Kidney (tissue), 14 donors: ENCODE results near the gene ELMOD2. TPM values are rescaled to one million over a fixed set of nuclear protein-coding genes. Genes with fewer than 3 reads are reported as not detected.

Experiments used
- DNase-seq, 5 donors: peaks; one replicate each; pipeline ENCODE4 v3.0.0-alpha.2; 2013 to 2020
- FAIRE-seq: peaks from 2 replicates; lab custom pipeline; 2012; peaks lifted over from hg19 to GRCh38; lab: Jason Lieb, UNC
- H3K27ac ChIP-seq, 2 donors: one replicate each; pipeline ENCODE4 v1.7.0; 2013; ENCODE audit warnings: low read depth in 2 of 2, low read length in 2 of 2, inconsistent platforms in 1 of 2
- H3K27me3 ChIP-seq: one replicate; pipeline ENCODE4 v1.7.1; 2013; ENCODE audit warnings: low read length, inconsistent platforms; ENCODE audit not compliant: control insufficient read depth, insufficient read depth
- H3K36me3 ChIP-seq, 3 donors: one replicate each; pipeline versions ENCODE4 v1.7.0 to v1.7.1; 2013; ENCODE audit warnings: low read length in 3 of 3, control low read depth in 1 of 3, inconsistent platforms in 1 of 3; ENCODE audit not compliant: insufficient read depth in 3 of 3, control insufficient read depth in 2 of 3
- H3K4me1 ChIP-seq, 3 donors: one replicate each; pipeline versions ENCODE4 v1.7.0 to v1.7.1; 2013; ENCODE audit warnings: low read length in 3 of 3, inconsistent platforms in 1 of 3, low read depth in 1 of 3; ENCODE audit not compliant: control insufficient read depth in 2 of 3, insufficient read depth in 2 of 3
- H3K4me3 ChIP-seq, 3 donors: one replicate each; pipeline versions ENCODE4 v1.7.0 to v1.8.1; 2013; ENCODE audit warnings: low read length in 3 of 3, control low read depth in 1 of 3, inconsistent platforms in 1 of 3
- H3K9ac ChIP-seq, 3 donors: one replicate each; pipeline versions ENCODE4 v1.7.0 to v1.7.1; 2013; ENCODE audit warnings: low read length in 3 of 3, control low read depth in 1 of 3, inconsistent platforms in 1 of 3
- H3K9me3 ChIP-seq, 3 donors: one replicate each; pipeline versions ENCODE4 v1.7.0 to v1.7.1; 2013; ENCODE audit warnings: low read length in 3 of 3, control low read depth in 1 of 3, inconsistent platforms in 1 of 3; ENCODE audit not compliant: control insufficient read depth in 2 of 3, insufficient read depth in 1 of 3
- CTCF ChIP-seq: IDR thresholded peaks from 3 replicates; pipeline ENCODE4 v1.5.1; 2012; ENCODE audit warnings: mild to moderate bottlenecking, moderate library complexity, borderline replicate concordance; ENCODE audit not compliant: insufficient read depth; ENCODE audit errors: extremely low read depth
- intact Hi-C: fragments of 100-400 bp; cut with DNase I; formaldehyde crosslinking; loops from one replicate; pipeline ENCODE4 v1.11.1; 2022
- polyA plus RNA-seq: library from polyadenylated mRNA; stranded (reverse); fragments of 350-450 nt; fragmentation: Illumina TruSeq; extraction: RNeasy Lipid Tissue Mini Kit (QIAGEN cat#74804); gene quantifications from one replicate; pipeline ENCODE4 v1.2.3, GENCODE V29; 2014; ENCODE audit warnings: low read depth, low replicate concordance; ENCODE audit not compliant: insufficient read depth
- total RNA-seq: library from RNA; stranded (reverse); fragmentation: NEBNext Ultra II Directional; extraction: Animal tissue kit (Norgen Biotek cat#: 25700); gene quantifications from one replicate; pipeline ENCODE4 v1.2.1, GENCODE V29; 2021
- donor health status: control.
- donor health status: control.
- donor health status: control.
- donor health status: control.
- donor health status: control.
- donor health status: DM: yes; HTN: yes; CAD: no.
- donor health status: Normal renal cell carcinoma (clear cell type).

The ELMOD2 gene
- total and polyA plus RNA-seq, 2 donors from 2014 or later = 13.3 to 25.6 TPM

GRCh38 chr4:140568507-140569306 lies 44.7 kb downstream of the ELMOD2 start, which contains the start of gene UCP1:
Gene UCP1, minus strand, starts transcription at chr4:140568961. Its CDS starts 232 bp downstream, at chr4:140568729.
- H3K27me3 ChIP-seq = peaks cover 22% of the 10 kb centered on the region
- TF ChIP-seq CTCF = no peak
- H3K36me3 ChIP-seq = no peaks in the 10 kb centered on the region
- peaks cover 0 to 3% (median 0%) of the 10 kb centered on the region in 3 donors for H3K9me3 ChIP-seq
- peak within 1 kb of the TSS in 2 of 3 donors; percentile 56 to 58 for H3K4me3 ChIP-seq
- H3K9ac ChIP-seq = no peak within 1 kb of the TSS
- intact Hi-C loops = no loop called here
- peaks cover 0 to 9% (median 0%) of the 10 kb centered on the region in 3 donors for H3K4me1 ChIP-seq
- no peak within 1 kb of the TSS for H3K27ac ChIP-seq
- no peak for FAIRE-seq
- peak; percentile 48 to 72 (median 59) for DNase-seq

- H3K27me3 ChIP-seq = peaks cover 22% of the 10 kb centered on the region
- TF ChIP-seq CTCF = no peak
- peaks cover 0 to 3% (median 0%) of the 10 kb centered on the region in 3 donors for H3K9me3 ChIP-seq
- intact Hi-C loops = no loop called here
- H3K27ac ChIP-seq = no peak overlapping the region
- H3K4me1 ChIP-seq = peaks cover 0 to 9% (median 0%) of the 10 kb centered on the region in 3 donors
- peak in 1 of 5 donors; percentile 15 for DNase-seq
- FAIRE-seq = no peak
- no peak overlapping the region for H3K9ac ChIP-seq
- peak overlapping the region in 1 of 3 donors; percentile 56 for H3K4me3 ChIP-seq
- no peaks in the 10 kb centered on the region for H3K36me3 ChIP-seq
These were observed 45.3 kb downstream of the ELMOD2 start for GRCh38 chr4:140569307-140569638.

GRCh38 chr4:140571620-140572019 lies 47.7 kb downstream of the ELMOD2 start:
- no peak for FAIRE-seq
- H3K4me3 ChIP-seq = no peak overlapping the region
- no peaks in the 10 kb centered on the region for H3K36me3 ChIP-seq
- no peak overlapping the region for H3K9ac ChIP-seq
- intact Hi-C loops = no loop called here
- no peak for DNase-seq
- H3K27me3 ChIP-seq = peaks cover 20% of the 10 kb centered on the region
- H3K4me1 ChIP-seq = peaks cover 0 to 9% (median 0%) of the 10 kb centered on the region in 3 donors
- H3K27ac ChIP-seq = no peak overlapping the region
- peaks cover 0 to 3% (median 0%) of the 10 kb centered on the region in 3 donors for H3K9me3 ChIP-seq
- no peak for TF ChIP-seq CTCF
